Measurements from ENCODE around the gene CUX1.

Gene CUX1

GRCh38 chr7:102173669-102174068, 356.2 kb downstream of the CUX1 start:
- no peak for TF ChIP-seq EZH2phosphoT487 (IDR thresholded peaks at IDR 0.05; ENCODE audit: borderline replicate concordance, low read length)
- TF ChIP-seq, protein P1, sequence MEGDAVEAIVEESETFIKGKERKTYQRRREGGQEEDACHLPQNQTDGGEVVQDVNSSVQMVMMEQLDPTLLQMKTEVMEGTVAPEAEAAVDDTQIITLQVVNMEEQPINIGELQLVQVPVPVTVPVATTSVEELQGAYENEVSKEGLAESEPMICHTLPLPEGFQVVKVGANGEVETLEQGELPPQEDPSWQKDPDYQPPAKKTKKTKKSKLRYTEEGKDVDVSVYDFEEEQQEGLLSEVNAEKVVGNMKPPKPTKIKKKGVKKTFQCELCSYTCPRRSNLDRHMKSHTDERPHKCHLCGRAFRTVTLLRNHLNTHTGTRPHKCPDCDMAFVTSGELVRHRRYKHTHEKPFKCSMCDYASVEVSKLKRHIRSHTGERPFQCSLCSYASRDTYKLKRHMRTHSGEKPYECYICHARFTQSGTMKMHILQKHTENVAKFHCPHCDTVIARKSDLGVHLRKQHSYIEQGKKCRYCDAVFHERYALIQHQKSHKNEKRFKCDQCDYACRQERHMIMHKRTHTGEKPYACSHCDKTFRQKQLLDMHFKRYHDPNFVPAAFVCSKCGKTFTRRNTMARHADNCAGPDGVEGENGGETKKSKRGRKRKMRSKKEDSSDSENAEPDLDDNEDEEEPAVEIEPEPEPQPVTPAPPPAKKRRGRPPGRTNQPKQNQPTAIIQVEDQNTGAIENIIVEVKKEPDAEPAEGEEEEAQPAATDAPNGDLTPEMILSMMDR (IDR thresholded peaks at IDR 0.05; ENCODE audit: low read depth, low read length, poor library complexity, severe bottlenecking): no peak
- Histone ChIP-seq H3F3A (ENCODE audit: control insufficient read depth, insufficient read depth) (no peaks in the 10 kb centered on the region), H3K79me2 (ENCODE audit: control insufficient read depth, low read length) (no peaks in the 10 kb centered on the region), H3K4me2 (ENCODE audit: low read length) (no peak overlapping the region), H4K20me1 (ENCODE audit: control insufficient read depth, insufficient read depth, low read depth, low read length) (no peaks in the 10 kb centered on the region), H3K4me3 (ENCODE audit: low read length) (no peak overlapping the region), H3K27ac (ENCODE audit: low read depth, low read length) (no peak overlapping the region), H3K4me1 (ENCODE audit: control insufficient read depth, low read length) (no peaks in the 10 kb centered on the region), H3K36me3 (ENCODE audit: control insufficient read depth, low read length) (peaks cover 84% of the 10 kb centered on the region), H3K27me3 (ENCODE audit: control insufficient read depth, low read length) (no peaks in the 10 kb centered on the region), H3K9me2 (replicated peaks; ENCODE audit: control insufficient read depth, low read length) (no peaks in the 10 kb centered on the region), H3K9me3 (ENCODE audit: control insufficient read depth, insufficient read depth, low read length) (no peaks in the 10 kb centered on the region)

DNA sequence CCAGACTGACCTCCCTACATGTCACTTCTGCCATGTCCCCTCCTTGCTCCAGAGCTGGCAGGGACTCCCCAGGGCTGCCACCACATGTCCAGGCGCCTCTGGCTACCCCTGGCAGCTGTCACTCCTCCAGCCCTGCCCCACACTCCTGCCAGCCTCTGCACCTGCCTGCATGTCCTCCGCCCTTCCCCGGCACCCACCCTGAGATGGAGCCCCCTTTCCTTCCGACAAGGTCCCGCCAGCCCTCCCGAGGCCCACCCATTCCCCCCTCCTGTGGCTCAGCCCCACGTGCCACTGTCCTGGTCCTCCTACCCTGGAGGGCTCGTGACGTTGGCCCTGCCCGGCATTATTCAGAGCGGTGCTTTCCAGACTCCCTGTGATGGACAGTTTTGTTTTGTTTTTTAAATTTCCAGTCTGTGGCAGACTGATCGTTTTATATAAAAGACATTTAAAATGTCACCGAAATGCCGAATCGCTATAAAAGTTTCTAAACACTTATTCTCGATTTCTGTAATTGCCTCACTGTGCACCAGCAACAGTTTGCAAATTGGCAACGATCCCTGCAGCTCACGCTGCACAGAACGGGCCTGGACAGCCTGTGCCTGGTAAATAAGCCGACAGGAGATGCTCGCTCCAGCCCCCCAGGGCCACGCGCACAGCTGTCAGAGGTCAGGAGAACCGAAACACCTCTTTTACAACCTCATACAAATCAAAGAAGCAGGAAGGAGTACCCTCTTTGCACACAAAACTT, 358.2 kb downstream of the CUX1 start:
- no peaks in the 10 kb centered on the region for H3K79me2 ChIP-seq (ENCODE audit: control insufficient read depth, low read length)
- H3K27ac ChIP-seq (ENCODE audit: low read depth, low read length): no peak overlapping the region
- H3K9me2 ChIP-seq (replicated peaks; ENCODE audit: control insufficient read depth, low read length): no peaks in the 10 kb centered on the region

DNA sequence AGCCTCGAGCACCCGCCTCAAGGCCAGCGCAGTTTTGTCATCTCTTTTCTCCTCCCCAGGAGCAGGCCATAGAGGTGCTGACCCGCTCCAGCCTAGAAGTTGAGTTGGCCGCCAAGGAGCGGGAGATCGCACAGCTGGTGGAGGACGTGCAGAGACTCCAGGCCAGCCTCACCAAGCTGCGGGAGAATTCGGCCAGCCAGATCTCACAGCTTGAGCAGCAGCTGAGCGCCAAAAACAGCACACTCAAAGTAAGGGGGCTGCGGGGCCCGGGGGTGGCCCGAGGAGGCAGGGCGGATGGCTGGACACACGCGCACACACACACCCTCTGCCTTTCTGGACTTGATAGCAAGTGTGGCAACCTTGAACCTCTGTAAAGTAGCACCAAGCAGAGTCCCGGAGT, 361.0 kb downstream of the CUX1 start:
- Histone ChIP-seq H3K9me3 (ENCODE audit: control insufficient read depth, insufficient read depth, low read length) (no peaks in the 10 kb centered on the region), H3K27me3 (ENCODE audit: control insufficient read depth, low read length) (no peaks in the 10 kb centered on the region), H3K9me2 (replicated peaks; ENCODE audit: control insufficient read depth, low read length) (no peaks in the 10 kb centered on the region), H3K36me3 (ENCODE audit: control insufficient read depth, low read length) (peaks cover 87% of the 10 kb centered on the region), H4K20me1 (ENCODE audit: control insufficient read depth, insufficient read depth, low read depth, low read length) (no peaks in the 10 kb centered on the region), H3F3A (ENCODE audit: control insufficient read depth, insufficient read depth) (no peaks in the 10 kb centered on the region), H3K4me3 (ENCODE audit: low read length) (no peak overlapping the region), H3K4me2 (ENCODE audit: low read length) (no peak overlapping the region), H3K27ac (ENCODE audit: low read depth, low read length) (no peak overlapping the region), H3K79me2 (ENCODE audit: control insufficient read depth, low read length) (no peaks in the 10 kb centered on the region), H3K4me1 (ENCODE audit: control insufficient read depth, low read length) (no peaks in the 10 kb centered on the region)
- TF ChIP-seq EZH2phosphoT487 (IDR thresholded peaks at IDR 0.05; ENCODE audit: borderline replicate concordance, low read length): no peak
- TF ChIP-seq, protein P1 (IDR thresholded peaks at IDR 0.05; ENCODE audit: low read depth, low read length, poor library complexity, severe bottlenecking): no peak

More for the DNA sequence above, 358.2 kb downstream of the CUX1 start:
- no peaks in the 10 kb centered on the region for H3K9me3 ChIP-seq (ENCODE audit: control insufficient read depth, insufficient read depth, low read length)
- peaks cover 87% of the 10 kb centered on the region for H3K36me3 ChIP-seq (ENCODE audit: control insufficient read depth, low read length)
- H3K4me2 ChIP-seq (ENCODE audit: low read length): no peak overlapping the region
- no peaks in the 10 kb centered on the region for H3K4me1 ChIP-seq (ENCODE audit: control insufficient read depth, low read length)
- no peak overlapping the region for H3K4me3 ChIP-seq (ENCODE audit: low read length)
- no peaks in the 10 kb centered on the region for H3K27me3 ChIP-seq (ENCODE audit: control insufficient read depth, low read length)
- H4K20me1 ChIP-seq (ENCODE audit: control insufficient read depth, insufficient read depth, low read depth, low read length): no peaks in the 10 kb centered on the region
- TF ChIP-seq, protein P1 (IDR thresholded peaks at IDR 0.05; ENCODE audit: low read depth, low read length, poor library complexity, severe bottlenecking): no peak
- TF ChIP-seq EZH2phosphoT487 (IDR thresholded peaks at IDR 0.05; ENCODE audit: borderline replicate concordance, low read length): no peak
- no peaks in the 10 kb centered on the region for H3F3A ChIP-seq (ENCODE audit: control insufficient read depth, insufficient read depth)
